DND-41 (cell line): ENCODE results near the gene SYT1.

ENCODE experiments used
- EZH2 ChIP-seq: IDR thresholded peaks from 3 replicates; pipeline ENCODE4 v1.6.1; 2012; ENCODE audit warnings: borderline replicate concordance, low read depth, mild to moderate bottlenecking, moderate library complexity, low read length, inconsistent platforms; ENCODE audit not compliant: severe bottlenecking
- TF ChIP-seq, protein P1 (sequence below): IDR thresholded peaks from 2 replicates; pipeline ENCODE4 v1.5.1; 2012; ENCODE audit warnings: borderline replicate concordance, low read length, moderate library complexity, mild to moderate bottlenecking; ENCODE audit not compliant: poor library complexity, severe bottlenecking; ENCODE audit errors: extremely low read depth

GRCh38 chr12:79048962-79049361, 184.4 kb downstream of the SYT1 start:
- no peak for TF ChIP-seq EZH2
- TF ChIP-seq, protein P1, sequence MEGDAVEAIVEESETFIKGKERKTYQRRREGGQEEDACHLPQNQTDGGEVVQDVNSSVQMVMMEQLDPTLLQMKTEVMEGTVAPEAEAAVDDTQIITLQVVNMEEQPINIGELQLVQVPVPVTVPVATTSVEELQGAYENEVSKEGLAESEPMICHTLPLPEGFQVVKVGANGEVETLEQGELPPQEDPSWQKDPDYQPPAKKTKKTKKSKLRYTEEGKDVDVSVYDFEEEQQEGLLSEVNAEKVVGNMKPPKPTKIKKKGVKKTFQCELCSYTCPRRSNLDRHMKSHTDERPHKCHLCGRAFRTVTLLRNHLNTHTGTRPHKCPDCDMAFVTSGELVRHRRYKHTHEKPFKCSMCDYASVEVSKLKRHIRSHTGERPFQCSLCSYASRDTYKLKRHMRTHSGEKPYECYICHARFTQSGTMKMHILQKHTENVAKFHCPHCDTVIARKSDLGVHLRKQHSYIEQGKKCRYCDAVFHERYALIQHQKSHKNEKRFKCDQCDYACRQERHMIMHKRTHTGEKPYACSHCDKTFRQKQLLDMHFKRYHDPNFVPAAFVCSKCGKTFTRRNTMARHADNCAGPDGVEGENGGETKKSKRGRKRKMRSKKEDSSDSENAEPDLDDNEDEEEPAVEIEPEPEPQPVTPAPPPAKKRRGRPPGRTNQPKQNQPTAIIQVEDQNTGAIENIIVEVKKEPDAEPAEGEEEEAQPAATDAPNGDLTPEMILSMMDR = no peak
